ENCODE results near the gene PPFIBP2.

DNA sequence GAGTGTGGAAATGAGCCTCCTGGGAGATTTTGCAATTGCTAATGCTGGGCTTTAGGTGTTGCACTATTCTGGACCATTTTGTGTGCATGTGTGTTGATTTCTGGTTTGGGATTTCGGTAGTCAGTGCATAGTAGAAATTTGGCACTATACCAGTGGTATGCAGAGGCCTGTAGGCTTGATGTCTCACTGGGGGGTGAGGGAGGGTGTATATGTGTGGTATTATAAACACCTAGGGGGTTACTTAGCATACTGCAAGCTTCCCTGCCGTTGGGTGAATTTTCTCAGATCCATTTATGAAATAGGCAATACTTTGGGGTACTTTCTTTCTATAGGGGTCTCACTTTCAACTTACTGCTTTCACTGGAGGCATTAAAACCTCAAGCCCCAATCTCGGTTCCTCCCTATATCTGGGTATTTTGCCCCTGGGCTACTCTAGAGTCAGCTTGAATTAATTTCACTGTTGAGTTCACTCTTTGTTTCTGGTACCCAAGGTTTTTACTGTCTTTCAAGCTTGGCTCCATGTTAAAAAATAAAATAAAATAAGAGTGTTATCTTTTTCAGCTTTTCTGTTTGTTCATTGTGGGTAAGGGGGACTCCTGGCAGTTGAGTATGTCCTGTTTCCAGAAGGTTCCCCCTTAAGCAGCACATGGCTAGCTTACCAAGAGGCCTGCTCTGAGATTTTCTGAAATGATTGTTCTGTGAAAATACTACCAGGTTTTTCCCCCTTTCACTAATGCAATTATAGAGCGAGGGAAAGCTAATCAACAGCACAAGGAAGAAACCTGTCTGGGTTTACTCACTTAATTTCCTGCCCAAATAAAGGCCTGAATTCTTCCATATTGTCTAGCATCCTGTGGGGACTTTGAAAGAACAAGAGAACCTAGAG is 45.8 kb downstream of the PPFIBP2 start:
- TF ChIP-seq ZNF274 (IDR thresholded peaks at IDR 0.05; ENCODE audit: low read depth, low read length) (no peak), SUZ12 (IDR thresholded peaks at IDR 0.05; ENCODE audit: extremely low read depth, insufficient read depth, insufficient read length) (no peak), YY1 (IDR thresholded peaks at IDR 0.05; ENCODE audit: insufficient read depth, insufficient read length) (no peak)

Measured in NT2/D1 (cell line).